CD4-positive, alpha-beta T cell (primary cell): ENCODE results near the gene PLCL1. TPM values are rescaled to one million over a fixed set of nuclear protein-coding genes. Genes with fewer than 3 reads are reported as not detected.

Experiments
- ATAC-seq: fragments of 200-7000 bp; cut with Tn5 transposase; one replicate; pipeline ENCODE4 v1.10.0; 2022; ENCODE audit warnings: mild to moderate bottlenecking; ENCODE audit not compliant: poor library complexity
- CTCF ChIA-PET: fragments of 350-600 bp; sonication (Branson Sonifier 250); formaldehyde crosslinking; loops from one replicate; lab custom pipeline; 2021; ENCODE audit warnings: antibody characterized with exemption, inconsistent platforms; lab: Charles Lee
- POLR2A ChIA-PET: fragments of 350-600 bp; sonication (Branson Sonifier 250); formaldehyde crosslinking; loops from one replicate; lab custom pipeline; 2021; ENCODE audit warnings: antibody characterized with exemption, inconsistent platforms; lab: Charles Lee
- DNase-seq, 14 experiments: peaks; one replicate each; pipeline ENCODE4 v3.0.0-alpha.2; 2013 to 2020; ENCODE audit warnings: mixed read lengths in 2 of 14
- H3K27ac ChIP-seq, 2 donors: one replicate each; pipeline versions ENCODE4 v1.5.1 to v1.7.0; 2013; ENCODE audit warnings: low read length in 2 of 2, low read depth in 1 of 2, mild to moderate bottlenecking in 1 of 2
- H3K27me3 ChIP-seq, 2 experiments: 1 replicate in 1 of 2; 2 replicates in 1 of 2; pipeline versions ENCODE4 v1.6.1 to v1.7.0; 2013; ENCODE audit warnings: low read length in 2 of 2, control low read depth in 1 of 2, mild to moderate bottlenecking in 1 of 2, moderate library complexity in 1 of 2; ENCODE audit not compliant: insufficient read depth in 2 of 2, control insufficient read depth in 1 of 2
- H3K36me3 ChIP-seq: one replicate; pipeline ENCODE4 v1.6.1; 2013; ENCODE audit warnings: low read length, control low read depth; ENCODE audit not compliant: insufficient read depth
- H3K4me1 ChIP-seq: one replicate; pipeline ENCODE4 v1.6.1; 2013; ENCODE audit warnings: low read length, control low read depth; ENCODE audit not compliant: insufficient read depth
- H3K4me3 ChIP-seq: one replicate; pipeline ENCODE4 v1.5.1; 2013; ENCODE audit warnings: mild to moderate bottlenecking, low read length, moderate library complexity
- H3K9me3 ChIP-seq, 2 experiments: 1 replicate in 1 of 2; 2 replicates in 1 of 2; pipeline versions ENCODE4 v1.6.1 to v1.7.0; 2013; ENCODE audit warnings: low read length in 2 of 2, mild to moderate bottlenecking in 2 of 2, control low read depth in 1 of 2, moderate library complexity in 1 of 2; ENCODE audit not compliant: control insufficient read depth in 1 of 2, insufficient read depth in 1 of 2
- H3K27ac Mint-ChIP-seq: one replicate; pipeline ENCODE4 v1.8.0; 2020; ENCODE audit warnings: mixed read lengths
- H3K27me3 Mint-ChIP-seq: one replicate; pipeline ENCODE4 v1.8.0; 2021; ENCODE audit warnings: mixed read lengths
- H3K36me3 Mint-ChIP-seq: one replicate; pipeline ENCODE4 v1.8.0; 2021; ENCODE audit warnings: low read depth, mixed read lengths
- H3K4me1 Mint-ChIP-seq: one replicate; pipeline ENCODE4 v1.8.0; 2021; ENCODE audit warnings: low read depth, mixed read lengths
- H3K4me3 Mint-ChIP-seq: one replicate; pipeline ENCODE4 v1.8.0; 2020; ENCODE audit warnings: mild to moderate bottlenecking, mixed read lengths
- H3K9me3 Mint-ChIP-seq: one replicate; pipeline ENCODE4 v1.8.0; 2020; ENCODE audit warnings: mixed read lengths
- intact Hi-C, 2 experiments: fragments of 100-400 bp; cut with DNase I in 1 of 2; cut with micrococcal nuclease in 1 of 2; formaldehyde crosslinking; loops; one replicate each; pipeline versions ENCODE4 v1.15.1 to v1.9.0; 2023 to 2025; cut with DNase I, micrococcal nuclease
- total RNA-seq, 174 experiments: library from RNA in 2 of 174; stranded (reverse) in 2 of 174; gene quantifications; one replicate each; pipeline ENCODE4 v1.2.3 and lab custom pipeline; 2021 to 2026
- TF ChIP-seq, protein P1 (sequence below): fragments of 200-600 bp; IDR thresholded peaks from one replicate; pipeline ENCODE4 v1.8.0; 2022; ENCODE audit warnings: antibody characterized with exemption, mild to moderate bottlenecking

The PLCL1 gene
- total RNA-seq, 2 experiments from 2014 or later, result 27.0 to 28.3 TPM

DNA sequence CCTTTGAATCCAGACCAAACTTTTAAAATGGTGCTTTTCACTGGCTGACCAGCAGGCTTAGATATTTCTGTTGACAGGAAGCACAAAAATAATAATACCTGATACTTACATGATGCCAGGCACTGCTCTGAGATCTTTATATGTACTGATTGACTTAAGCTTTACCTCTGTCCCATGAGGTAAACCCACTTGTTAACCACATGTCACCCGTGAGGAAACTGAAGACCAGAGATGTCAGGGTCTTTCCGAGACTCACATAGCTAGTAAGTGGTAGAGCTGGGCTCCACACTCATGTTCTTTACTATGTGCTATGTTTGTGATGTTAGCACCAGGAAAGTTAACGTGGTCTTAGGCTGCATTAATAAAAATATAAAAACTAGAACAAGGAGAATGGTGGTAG, 297.7 kb downstream of the PLCL1 start:
- no peaks in the 10 kb centered on the region for H3K9me3 ChIP-seq
- no peaks in the 10 kb centered on the region for H3K27me3 ChIP-seq
- no peak overlapping the region for H3K27ac Mint-ChIP-seq
- no peak overlapping the region for H3K27ac ChIP-seq
- no peak overlapping the region for H3K4me3 ChIP-seq
- peaks cover 13% of the 10 kb centered on the region for H3K36me3 ChIP-seq
- peaks cover 70% of the 10 kb centered on the region for H3K36me3 Mint-ChIP-seq
- H3K4me3 Mint-ChIP-seq, result no peak overlapping the region
- ChIA-PET CTCF (no interaction called here), POLR2A (no interaction called here)
- no peak for DNase-seq
- no peaks in the 10 kb centered on the region for H3K9me3 Mint-ChIP-seq
- TF ChIP-seq, protein P1, sequence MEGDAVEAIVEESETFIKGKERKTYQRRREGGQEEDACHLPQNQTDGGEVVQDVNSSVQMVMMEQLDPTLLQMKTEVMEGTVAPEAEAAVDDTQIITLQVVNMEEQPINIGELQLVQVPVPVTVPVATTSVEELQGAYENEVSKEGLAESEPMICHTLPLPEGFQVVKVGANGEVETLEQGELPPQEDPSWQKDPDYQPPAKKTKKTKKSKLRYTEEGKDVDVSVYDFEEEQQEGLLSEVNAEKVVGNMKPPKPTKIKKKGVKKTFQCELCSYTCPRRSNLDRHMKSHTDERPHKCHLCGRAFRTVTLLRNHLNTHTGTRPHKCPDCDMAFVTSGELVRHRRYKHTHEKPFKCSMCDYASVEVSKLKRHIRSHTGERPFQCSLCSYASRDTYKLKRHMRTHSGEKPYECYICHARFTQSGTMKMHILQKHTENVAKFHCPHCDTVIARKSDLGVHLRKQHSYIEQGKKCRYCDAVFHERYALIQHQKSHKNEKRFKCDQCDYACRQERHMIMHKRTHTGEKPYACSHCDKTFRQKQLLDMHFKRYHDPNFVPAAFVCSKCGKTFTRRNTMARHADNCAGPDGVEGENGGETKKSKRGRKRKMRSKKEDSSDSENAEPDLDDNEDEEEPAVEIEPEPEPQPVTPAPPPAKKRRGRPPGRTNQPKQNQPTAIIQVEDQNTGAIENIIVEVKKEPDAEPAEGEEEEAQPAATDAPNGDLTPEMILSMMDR, result no peak
- intact Hi-C loops, result no loop called here
- no peaks in the 10 kb centered on the region for H3K4me1 ChIP-seq
- no peaks in the 10 kb centered on the region for H3K27me3 Mint-ChIP-seq
- H3K4me1 Mint-ChIP-seq, result no peaks in the 10 kb centered on the region
- no peak for ATAC-seq

DNA sequence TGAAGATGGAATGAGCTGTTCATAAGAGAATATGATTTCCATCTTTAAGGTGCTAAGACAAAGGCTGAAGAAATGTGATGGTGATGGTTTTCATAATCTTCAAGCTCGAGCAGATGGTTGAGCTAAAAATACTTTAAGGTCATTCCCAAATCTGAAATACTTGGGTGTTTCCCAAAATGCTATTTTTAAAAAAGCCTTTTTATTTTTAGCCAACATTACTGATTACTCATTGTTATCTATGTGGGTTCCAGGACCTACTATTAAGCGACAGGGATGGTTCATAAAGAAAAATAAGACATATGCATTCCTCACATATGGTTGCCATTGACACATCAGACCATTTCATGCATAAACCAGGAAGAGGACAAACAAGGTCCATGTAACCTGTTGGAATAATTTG, 298.5 kb downstream of the PLCL1 start:
- H3K36me3 ChIP-seq, result peaks cover 13% of the 10 kb centered on the region
- CTCF ChIA-PET, result no interaction called here
- H3K36me3 Mint-ChIP-seq, result peaks cover 75% of the 10 kb centered on the region

DNA sequence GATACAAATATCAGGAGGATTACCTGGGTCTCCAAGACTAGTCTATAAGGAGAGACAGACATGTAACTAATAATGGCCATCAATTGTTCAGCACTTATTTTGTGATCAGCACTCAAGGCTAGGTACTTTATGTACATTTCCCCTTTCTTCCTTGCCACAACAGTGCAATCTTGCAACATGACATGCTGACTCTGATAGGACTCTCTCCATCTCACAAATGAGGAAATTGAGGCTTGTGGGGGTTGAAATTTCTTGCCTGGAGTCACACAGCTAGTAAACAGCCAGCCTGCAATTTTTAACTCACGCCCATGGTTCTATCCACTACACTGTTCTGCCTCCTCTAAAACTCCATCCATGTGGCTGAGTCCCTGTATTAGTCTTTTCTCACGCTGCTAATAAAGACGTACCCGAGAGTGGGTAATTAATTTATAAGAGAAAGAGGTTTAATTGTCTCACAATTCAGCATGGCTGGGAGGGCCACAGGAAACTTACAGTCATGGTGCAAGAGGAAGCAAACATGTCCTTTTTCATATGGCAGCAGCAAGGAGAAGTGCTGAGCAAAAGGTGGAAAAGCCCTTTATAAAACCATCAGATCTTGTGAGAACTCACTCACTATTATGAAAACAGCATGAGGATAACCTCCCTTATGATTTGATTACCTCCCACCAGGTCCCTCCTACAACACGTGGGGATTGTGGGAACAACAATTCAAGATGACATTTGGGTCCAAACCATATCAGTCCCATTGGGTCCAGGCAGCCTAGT, 302.4 kb downstream of the PLCL1 start:
- peaks cover 13% of the 10 kb centered on the region for H3K36me3 ChIP-seq
- H3K27ac ChIP-seq, result no peak overlapping the region
- no peaks in the 10 kb centered on the region for H3K4me1 ChIP-seq
- POLR2A ChIA-PET, result no interaction called here
- Mint-ChIP-seq H3K9me3 (no peaks in the 10 kb centered on the region), H3K4me1 (no peaks in the 10 kb centered on the region), H3K27me3 (no peaks in the 10 kb centered on the region), H3K36me3 (peaks cover 80% of the 10 kb centered on the region), H3K4me3 (no peak overlapping the region), H3K27ac (no peak overlapping the region)
- peak in 3 of 14 experiments; percentile 1 to 39 (median 28) for DNase-seq
- H3K27me3 ChIP-seq, result no peaks in the 10 kb centered on the region
- no peaks in the 10 kb centered on the region for H3K9me3 ChIP-seq
- TF ChIP-seq, protein P1, result no peak
- CTCF ChIA-PET, result interaction anchor here (1.8 kb wide), 1 partner anchor 9 kb away, joined by 5 read pairs; no protein-coding TSS in a partner anchor
- intact Hi-C loops, result no loop called here
- H3K4me3 ChIP-seq, result no peak overlapping the region
- no peak for ATAC-seq

More for the DNA sequence above, 298.5 kb downstream of the PLCL1 start:
- ATAC-seq (no peak), DNase-seq (no peak)
- H3K9me3 ChIP-seq, result no peaks in the 10 kb centered on the region
- POLR2A ChIA-PET, result no interaction called here
- intact Hi-C loops, result no loop called here
- no peaks in the 10 kb centered on the region for H3K4me1 ChIP-seq
- no peak overlapping the region for H3K4me3 Mint-ChIP-seq
- no peak overlapping the region for H3K4me3 ChIP-seq
- no peaks in the 10 kb centered on the region for H3K27me3 Mint-ChIP-seq
- no peaks in the 10 kb centered on the region for H3K4me1 Mint-ChIP-seq
- TF ChIP-seq, protein P1, result no peak
- H3K27ac Mint-ChIP-seq, result no peak overlapping the region
- no peaks in the 10 kb centered on the region for H3K27me3 ChIP-seq
- H3K9me3 Mint-ChIP-seq, result no peaks in the 10 kb centered on the region
- H3K27ac ChIP-seq, result no peak overlapping the region
